ENCODE results near the gene CAB39L. TPM values are rescaled to one million over a fixed set of nuclear protein-coding genes. Genes with fewer than 3 reads are reported as not detected.

The CAB39L gene
- total RNA-seq (2011; cell fraction: chromatin; rRNA removed; ENCODE audit: low replicate concordance), result 1.2 and 3.4 TPM in 2 replicates
- 0.50 and 0.92 TPM in 2 replicates for total RNA-seq (2011; cell fraction: nucleolus; rRNA removed)
- 1.1 and 1.2 TPM in 2 replicates for total RNA-seq (2011; cell fraction: nucleoplasm; rRNA removed)
- total RNA-seq (2014; rRNA removed) (1.1 and 1.3 TPM in 2 replicates), total RNA-seq (2014; rRNA removed; fragmentation: Illumina TruSeq; extraction: Trizol) (2.5 and 2.6 TPM in 2 replicates), total RNA-seq (2015; rRNA removed; fragmentation: Illumina TruSeq; extraction: Trizol) (2.6 and 2.8 TPM in 2 replicates), total RNA-seq (2021) (1.4 and 1.5 TPM in 2 replicates), polyA plus RNA-seq (2011; rRNA removed) (0.74 and 4.2 TPM in 2 replicates), polyA plus RNA-seq (2014; fragmentation: Illumina TruSeq; extraction: Trizol) (2.1 and 2.9 TPM in 2 replicates), polyA plus RNA-seq (2014; fragmentation: Nextera tagmentation; extraction: Ambion mirVana) (1 to 10 TPM; 2.9 to 3.0 TPM), polyA plus RNA-seq (2014; rRNA removed) (1.7 and 2.2 TPM in 2 replicates), polyA minus RNA-seq (2011; rRNA and poly(A)+ RNA removed) (0.72 and 2.5 TPM in 2 replicates), Bru-seq, nascent RNA (percentile 42 among the genes with signal in this experiment), BruChase-seq, experiment 1, labeled RNA remaining after a 2-hour chase (percentile 38 among the genes with signal in this experiment), BruChase-seq, experiment 2, labeled RNA remaining after a 6-hour chase (percentile 40 among the genes with signal in this experiment)
- 0.44 and 1.1 TPM in 2 replicates for polyA plus RNA-seq (2011; cell fraction: cytosol; rRNA removed)
- polyA plus RNA-seq (2011; cell fraction: nucleus; rRNA removed), result 0.37 and 1.4 TPM in 2 replicates
- 0.79 and 1.6 TPM in 2 replicates for polyA plus RNA-seq (2012)
- 1.2 TPM in 1 of 2 replicates, not detected in the other for polyA minus RNA-seq (2011; cell fraction: cytosol; rRNA and poly(A)+ RNA removed)
- 0.11 and 1.2 TPM in 2 replicates for polyA minus RNA-seq (2011; cell fraction: nucleus; rRNA and poly(A)+ RNA removed)
- long read RNA-seq, experiment 1, partial matches to known transcripts, result 0 of 7 reads
- long read RNA-seq, experiment 1, other reads (novel, unspliced or antisense), result 4 of 7 reads
- long read RNA-seq, experiment 2, partial matches to known transcripts, result 1 of 4 reads
- long read RNA-seq, experiment 2, other reads (novel, unspliced or antisense), result 2 of 4 reads
- long read RNA-seq, experiment 3, partial matches to known transcripts, result 1 of 1 reads
- long read RNA-seq, experiment 3, other reads (novel, unspliced or antisense), result 0 of 1 reads

DNA sequence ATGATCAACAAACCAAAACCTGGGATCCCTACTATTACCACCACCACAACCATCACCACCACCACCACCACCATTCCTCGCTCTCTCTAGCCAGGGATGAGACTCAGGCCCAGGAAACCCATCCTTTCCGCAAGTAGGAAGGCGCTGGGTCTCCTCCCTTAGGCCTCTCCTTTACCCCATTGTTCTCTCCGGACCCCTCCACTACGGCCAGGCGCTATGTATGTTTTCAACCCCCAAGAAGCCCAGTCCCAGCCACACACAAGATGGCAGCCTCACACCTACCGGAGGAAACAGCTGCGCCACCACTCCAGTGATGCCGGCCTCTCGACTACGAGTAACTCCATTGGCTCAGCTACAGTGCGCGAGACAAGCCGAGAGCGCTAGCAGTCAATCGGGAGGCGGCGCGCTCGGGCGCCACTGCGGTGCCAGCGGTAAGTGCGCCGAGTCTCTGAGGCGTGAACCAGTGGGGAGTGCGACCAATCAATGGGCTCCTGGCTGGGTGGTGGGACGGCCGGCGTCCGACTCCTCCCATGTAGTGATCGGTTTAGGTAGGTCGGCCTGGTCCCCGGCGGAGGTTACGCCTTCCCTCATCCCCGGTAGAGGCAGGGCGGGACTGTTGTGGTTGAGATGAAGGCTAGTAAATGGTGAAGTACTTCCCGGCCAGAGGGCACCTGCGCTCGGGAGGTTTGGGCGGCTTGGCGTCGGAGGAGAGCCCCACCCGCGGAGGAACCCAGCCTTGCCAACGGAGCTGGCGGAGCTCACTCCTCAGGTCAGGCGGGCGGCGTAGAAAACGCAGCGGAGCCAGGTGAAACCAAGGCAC lies at the start of gene CAB39L, which contains the start of gene SETDB2:
TSS of gene CAB39L (minus strand) at position 361 of the 820 bp plus-strand sequence. CDS start 61,154 bp downstream, outside the sequence.
TSS of gene SETDB2 (plus strand) at position 571 of the 820 bp plus-strand sequence. CDS start 7,620 bp downstream, outside the sequence.
- H3K9me1 ChIP-seq (ENCODE audit: control insufficient read depth, insufficient read depth, low read length), result no peaks in the 10 kb centered on the region
- ChIA-PET POLR2A (interaction anchor here (0.6 to 1.8 kb wide), 12 partner anchors 9 to 184 kb away, joined by 3 to 7 read pairs (median 4); partner anchors contain the start of gene PHF11), CTCF (ENCODE audit: low intra/inter-chr PET ratio) (no interaction called here)
- H3K4me2 ChIP-seq (ENCODE audit: insufficient read depth, low read length), result peak within 1 kb of the TSS; percentile 97
- DNase-seq (ENCODE audit: extremely low read depth in 1 of 4, low spot score in 3 of 4) (peak; percentile 90 to 97 (median 92)), FAIRE-seq (peak; percentile 97), ATAC-seq (peak; percentile 96)
- peak within 1 kb of the TSS; percentile 81 for H3K4me3 ChIP-seq
- H3K79me2 ChIP-seq (ENCODE audit: control insufficient read depth, insufficient read depth, low read length), result peaks cover 43% of the 10 kb centered on the region
- intact Hi-C loops (cut with micrococcal nuclease), result no loop called here
- no peaks in the 10 kb centered on the region for H3K9me3 ChIP-seq (replicated peaks; ENCODE audit: control insufficient read depth, insufficient read depth, low read depth, low read length)
- H3K9ac ChIP-seq (ENCODE audit: insufficient read depth in 1 of 2, low read depth in 2 of 2, low read length in 2 of 2), result peak within 1 kb of the TSS; percentile 81 to 94
- H3K27me3 ChIP-seq (ENCODE audit: control insufficient read depth in 2 of 2, insufficient read depth in 2 of 2, low read length in 2 of 2), result no peaks in the 10 kb centered on the region
- H3K4me1 ChIP-seq (replicated peaks in 1 of 2; ENCODE audit: control insufficient read depth in 2 of 2, insufficient read depth in 2 of 2, low read length in 2 of 2), result peaks cover 0 to 6% of the 10 kb centered on the region in 2 experiments; a peak in 2 of 5 replicates
- no peaks in the 10 kb centered on the region for H4K20me1 ChIP-seq (replicated peaks; ENCODE audit: control insufficient read depth, insufficient read depth, low read length)
- peak within 1 kb of the TSS; percentile 99 for H2AFZ ChIP-seq (ENCODE audit: low read depth, low read length)
- in situ Hi-C loops (cut with MboI), result no loop called here
- H3K27ac ChIP-seq (ENCODE audit: extremely low read depth, low read depth, low read length), result peak within 1 kb of the TSS; percentile 91
- WGBS (ENCODE audit: insufficient coverage, low coverage, missing lambda C conversion rate), result under 1% methylated on average over 43 of the region's 53 CpGs
- no TSS peak for BruUV-seq (replicated peaks)
- H3K36me3 ChIP-seq (ENCODE audit: control insufficient read depth, insufficient read depth, low read length), result no peaks in the 10 kb centered on the region
- TF ChIP-seq, protein P1, sequence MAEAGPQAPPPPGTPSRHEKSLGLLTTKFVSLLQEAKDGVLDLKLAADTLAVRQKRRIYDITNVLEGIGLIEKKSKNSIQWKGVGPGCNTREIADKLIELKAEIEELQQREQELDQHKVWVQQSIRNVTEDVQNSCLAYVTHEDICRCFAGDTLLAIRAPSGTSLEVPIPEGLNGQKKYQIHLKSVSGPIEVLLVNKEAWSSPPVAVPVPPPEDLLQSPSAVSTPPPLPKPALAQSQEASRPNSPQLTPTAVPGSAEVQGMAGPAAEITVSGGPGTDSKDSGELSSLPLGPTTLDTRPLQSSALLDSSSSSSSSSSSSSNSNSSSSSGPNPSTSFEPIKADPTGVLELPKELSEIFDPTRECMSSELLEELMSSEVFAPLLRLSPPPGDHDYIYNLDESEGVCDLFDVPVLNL (CRISPR knock-in tag; IDR thresholded peaks at IDR 0.05; ENCODE audit: low read depth), result no peak
- no peak for TF ChIP-seq IRF2 (CRISPR knock-in tag; IDR thresholded peaks at IDR 0.05)
- TF ChIP-seq RHOXF2B (CRISPR knock-in tag; conservative IDR thresholded peaks at IDR 0.05), result no peak
- TF ChIP-seq C11orf30 (IDR thresholded peaks at IDR 0.05; ENCODE audit: low read depth), result peak; percentile 74
- 0 out of 3 replicates have a peak, but pooled peaks of 1 of the 2 experiments have one; percentile 25 for TF ChIP-seq CBX3 (IDR thresholded peaks at IDR 0.05; ENCODE audit: borderline replicate concordance in 1 of 2, low read length in 2 of 2)
- TF ChIP-seq HIVEP1 (CRISPR knock-in tag; IDR thresholded peaks at IDR 0.05), result no peak
- TF ChIP-seq SMAD1 (IDR thresholded peaks at IDR 0.05; ENCODE audit: low read depth, low read length, partially characterized antibody), result no peak
- no peak for TF ChIP-seq ZNF436 (CRISPR knock-in tag; IDR thresholded peaks at IDR 0.05)
- no peak for TF ChIP-seq HSF4 (CRISPR knock-in tag; IDR thresholded peaks at IDR 0.05; ENCODE audit: borderline replicate concordance)
- no peak for TF ChIP-seq DIDO1 (tag; IDR thresholded peaks at IDR 0.05; ENCODE audit: low read depth)
- no peak for TF ChIP-seq TCF7L2 (IDR thresholded peaks at IDR 0.05; ENCODE audit: low read depth, low read length)
- TF ChIP-seq, protein P2, sequence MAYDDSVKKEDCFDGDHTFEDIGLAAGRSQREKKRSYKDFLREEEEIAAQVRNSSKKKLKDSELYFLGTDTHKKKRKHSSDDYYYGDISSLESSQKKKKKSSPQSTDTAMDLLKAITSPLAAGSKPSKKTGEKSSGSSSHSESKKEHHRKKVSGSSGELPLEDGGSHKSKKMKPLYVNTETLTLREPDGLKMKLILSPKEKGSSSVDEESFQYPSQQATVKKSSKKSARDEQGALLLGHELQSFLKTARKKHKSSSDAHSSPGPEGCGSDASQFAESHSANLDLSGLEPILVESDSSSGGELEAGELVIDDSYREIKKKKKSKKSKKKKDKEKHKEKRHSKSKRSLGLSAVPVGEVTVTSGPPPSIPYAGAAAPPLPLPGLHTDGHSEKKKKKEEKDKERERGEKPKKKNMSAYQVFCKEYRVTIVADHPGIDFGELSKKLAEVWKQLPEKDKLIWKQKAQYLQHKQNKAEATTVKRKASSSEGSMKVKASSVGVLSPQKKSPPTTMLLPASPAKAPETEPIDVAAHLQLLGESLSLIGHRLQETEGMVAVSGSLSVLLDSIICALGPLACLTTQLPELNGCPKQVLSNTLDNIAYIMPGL (CRISPR knock-in tag; IDR thresholded peaks at IDR 0.05), result no peak

Data from K562 (cell line).